Stimulated activated naive CD8-positive, alpha-beta T cell treated with anti-CD3 and anti-CD28 coated beads, Interleukin-15, Interleukin-2, amounts not matched to agents 100 ng/mL and 50 ng/mL, for 24 hours (primary cell): Measurements from ENCODE around the gene LRRC36.

Experiments used
- H3K27ac Mint-ChIP-seq: one replicate; pipeline ENCODE4 v1.8.0; 2021; ENCODE audit warnings: mild to moderate bottlenecking, mixed read lengths
- H3K27me3 Mint-ChIP-seq: one replicate; pipeline ENCODE4 v1.8.0; 2021; ENCODE audit warnings: mixed read lengths
- H3K36me3 Mint-ChIP-seq: one replicate; pipeline ENCODE4 v1.8.0; 2021; ENCODE audit warnings: low read depth, mixed read lengths
- H3K4me1 Mint-ChIP-seq: one replicate; pipeline ENCODE4 v1.8.0; 2021; ENCODE audit warnings: low read depth, mixed read lengths
- H3K4me3 Mint-ChIP-seq: one replicate; pipeline ENCODE4 v1.8.0; 2021; ENCODE audit warnings: mild to moderate bottlenecking, mixed read lengths
- H3K9me3 Mint-ChIP-seq: one replicate; pipeline ENCODE4 v1.8.0; 2021; ENCODE audit warnings: mixed read lengths

LRRC36 gene, protein sequence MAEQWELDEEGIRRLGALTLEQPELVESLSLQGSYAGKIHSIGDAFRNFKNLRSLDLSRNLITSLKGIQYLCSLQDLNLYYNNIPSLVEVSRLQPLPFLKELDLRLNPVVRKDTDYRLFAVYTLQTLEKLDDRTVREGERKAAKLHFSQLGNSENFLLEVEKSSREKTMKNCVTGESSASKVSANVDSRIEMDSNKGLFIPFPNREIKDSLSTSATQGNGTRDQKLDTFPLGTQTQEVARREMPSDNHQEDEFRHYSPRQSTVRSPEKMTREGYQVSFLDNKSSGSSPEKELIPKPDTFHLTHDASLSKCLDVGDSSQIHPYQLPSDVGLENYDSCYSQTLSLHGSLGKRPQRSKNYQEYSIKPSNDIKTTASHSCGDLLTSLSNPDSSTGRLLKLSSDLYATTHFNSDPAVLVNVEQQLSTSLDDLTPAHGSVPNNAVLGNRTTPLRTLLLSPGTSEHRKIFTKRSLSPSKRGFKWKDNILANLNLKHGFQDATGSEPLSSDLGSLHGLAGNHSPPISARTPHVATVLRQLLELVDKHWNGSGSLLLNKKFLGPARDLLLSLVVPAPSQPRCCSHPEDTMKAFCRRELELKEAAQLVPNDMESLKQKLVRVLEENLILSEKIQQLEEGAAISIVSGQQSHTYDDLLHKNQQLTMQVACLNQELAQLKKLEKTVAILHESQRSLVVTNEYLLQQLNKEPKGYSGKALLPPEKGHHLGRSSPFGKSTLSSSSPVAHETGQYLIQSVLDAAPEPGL

DNA sequence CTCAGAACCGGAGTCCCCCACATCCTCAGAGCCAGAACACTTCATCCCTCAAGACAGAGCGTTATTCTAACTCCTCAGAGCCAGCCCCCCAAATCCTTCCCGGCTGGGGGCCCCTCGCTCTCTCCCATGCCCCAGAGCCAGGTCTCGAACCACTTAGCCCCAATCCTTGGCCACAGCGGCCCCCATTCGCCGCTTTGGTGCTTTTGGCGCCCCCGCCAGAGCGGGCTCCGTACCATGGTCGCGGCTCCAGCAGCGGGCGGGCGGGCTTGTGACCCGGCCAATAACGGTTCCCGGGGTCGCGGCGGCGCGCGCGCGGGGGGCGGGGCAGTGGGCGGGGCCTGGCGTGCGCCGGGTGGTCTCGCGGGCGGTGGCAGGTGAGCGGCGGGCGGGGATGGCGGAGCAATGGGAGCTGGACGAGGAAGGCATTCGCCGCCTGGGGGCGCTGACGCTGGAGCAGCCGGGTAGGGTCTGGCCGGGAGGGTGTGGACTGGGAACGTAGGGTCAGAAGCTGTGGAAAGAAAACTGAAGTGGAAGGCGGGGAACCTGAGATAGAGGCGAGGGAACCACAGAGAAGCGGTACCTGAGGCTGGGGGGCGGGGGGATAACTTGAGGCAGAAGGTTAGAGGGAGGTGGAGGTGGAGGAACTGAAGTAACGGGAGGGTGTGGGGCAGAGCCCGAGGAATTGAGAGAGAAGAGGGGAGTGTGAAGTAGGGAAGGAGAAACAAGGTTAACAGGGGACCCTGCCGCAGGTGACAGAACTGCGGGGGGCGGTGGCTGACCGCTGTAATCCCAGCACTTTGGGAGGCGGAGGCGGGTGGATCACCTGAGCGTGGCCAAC lies at the start of gene LRRC36, which contains the start of gene KCTD19:
Gene LRRC36, plus strand, starts transcription at position 344 of the 838 bp plus-strand sequence. Its CDS starts 48 bp downstream, at position 392.
Gene KCTD19, minus strand, starts transcription at position 270 of the 838 bp plus-strand sequence. Its CDS starts 34 bp downstream, at position 236.
- Mint-ChIP-seq H3K36me3 (no peaks in the 10 kb centered on the region), H3K27ac (peak within 1 kb of the TSS; percentile 90), H3K4me1 (peaks cover 21% of the 10 kb centered on the region), H3K27me3 (peaks cover 41% of the 10 kb centered on the region), H3K9me3 (no peaks in the 10 kb centered on the region), H3K4me3 (peak within 1 kb of the TSS; percentile 96)

DNA sequence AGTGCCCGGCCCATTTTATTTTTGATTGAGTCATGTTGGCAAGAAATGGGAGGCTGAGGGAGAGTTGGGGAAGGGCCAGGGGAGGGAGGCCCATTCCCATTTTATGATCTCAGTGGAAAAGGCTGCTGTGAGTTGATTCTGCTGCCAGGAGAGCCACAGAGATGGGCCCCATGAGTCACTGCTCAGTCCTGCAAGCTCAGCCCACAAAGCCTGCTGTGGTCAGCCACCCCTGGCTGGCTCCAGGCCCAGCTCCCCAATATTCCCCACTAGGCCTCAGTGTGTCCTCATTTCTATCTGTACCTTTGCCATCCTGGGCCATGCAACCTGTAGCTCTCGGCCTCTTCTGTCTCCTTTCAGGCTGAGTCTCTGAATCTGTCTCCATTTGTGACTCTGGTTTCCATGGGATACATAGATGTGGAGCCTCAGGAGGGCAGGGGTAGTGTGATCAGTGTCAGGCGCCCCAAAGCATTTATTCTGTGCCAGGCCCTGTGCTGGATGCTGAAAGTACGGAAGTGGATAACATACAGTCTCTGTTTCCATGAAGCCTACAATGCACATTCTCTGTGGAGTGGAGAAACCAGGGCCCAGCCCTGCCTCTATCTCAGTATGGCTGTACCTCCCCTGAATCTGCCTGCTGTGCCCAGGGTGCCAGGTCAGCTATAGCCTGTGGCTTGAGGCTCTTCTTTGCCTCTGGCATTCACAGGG lies 49.2 kb upstream of the LRRC36 start:
- H3K4me1 Mint-ChIP-seq: peaks cover 26% of the 10 kb centered on the region
- H3K27me3 Mint-ChIP-seq: no peaks in the 10 kb centered on the region
- no peaks in the 10 kb centered on the region for H3K9me3 Mint-ChIP-seq
- H3K4me3 Mint-ChIP-seq: peak overlapping the region; percentile 91
- peaks cover 19% of the 10 kb centered on the region for H3K36me3 Mint-ChIP-seq
- H3K27ac Mint-ChIP-seq: peak overlapping the region; percentile 90

DNA sequence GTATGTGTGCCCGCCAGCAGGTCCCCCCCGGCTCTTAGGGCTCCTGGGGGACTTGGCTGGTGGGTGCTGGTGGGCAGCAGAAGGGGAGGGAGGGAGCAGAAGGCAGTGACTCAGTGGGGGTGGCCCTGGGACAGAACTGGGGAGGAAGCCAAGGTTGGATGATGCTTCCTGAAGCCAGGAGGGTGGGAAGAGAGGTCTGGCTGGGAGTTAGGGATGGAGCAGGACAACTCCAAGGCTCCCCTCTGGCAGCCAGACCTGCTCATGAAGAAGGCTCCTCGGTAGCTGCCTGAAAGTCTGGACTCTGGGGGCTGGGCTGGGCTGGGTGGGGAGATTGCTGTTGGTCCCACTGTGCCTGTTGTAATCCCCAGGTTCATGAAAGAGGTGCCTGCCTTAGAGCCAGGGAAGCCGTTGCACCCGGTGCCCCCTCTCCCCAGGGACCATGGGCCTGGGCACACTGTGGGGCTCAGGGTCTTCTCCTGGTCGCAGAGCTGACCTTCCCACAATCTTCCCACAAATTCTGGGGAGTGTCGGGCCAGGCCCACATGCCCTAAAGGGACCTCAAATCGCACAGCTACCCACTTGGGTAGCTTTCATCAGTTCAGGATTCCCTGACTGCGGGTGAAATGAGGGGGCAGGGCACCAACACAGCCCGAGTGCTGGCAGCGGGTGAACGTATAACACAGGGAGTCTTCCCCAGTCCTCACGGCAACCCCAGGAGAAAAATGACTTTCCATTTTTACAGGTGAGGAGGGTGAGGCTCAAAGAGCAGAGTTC lies 48.4 kb upstream of the LRRC36 start:
- Mint-ChIP-seq H3K27me3 (no peaks in the 10 kb centered on the region), H3K4me3 (peak overlapping the region; percentile 91), H3K27ac (peak overlapping the region; percentile 91), H3K9me3 (no peaks in the 10 kb centered on the region), H3K36me3 (peaks cover 24% of the 10 kb centered on the region), H3K4me1 (peaks cover 26% of the 10 kb centered on the region)

DNA sequence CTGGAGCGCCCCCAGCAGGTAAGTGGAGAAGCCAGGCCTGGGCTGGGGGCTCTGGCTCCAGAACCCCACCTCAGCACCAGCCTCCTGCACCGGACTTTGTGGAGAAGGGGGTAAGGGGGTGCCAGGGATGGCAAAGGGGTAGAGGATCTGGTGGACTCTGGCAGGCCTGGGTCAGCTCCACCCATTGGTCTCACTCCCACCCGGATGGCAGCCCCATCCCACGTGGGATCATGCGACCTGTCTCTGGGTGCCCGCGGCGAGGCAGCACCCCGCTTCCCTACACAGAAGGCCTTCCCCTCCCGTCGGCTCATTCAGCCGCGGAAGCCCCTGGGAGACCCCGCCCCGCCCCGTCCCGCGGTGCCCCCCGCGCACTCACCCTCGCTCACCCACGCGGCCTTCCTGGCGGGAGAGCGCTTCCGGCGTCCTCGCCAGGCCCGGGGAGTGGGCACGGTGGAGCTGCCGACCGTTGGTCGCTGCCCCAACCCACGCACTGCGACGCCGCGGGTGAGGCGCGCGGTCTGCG lies 47.8 kb upstream of the LRRC36 start:
- H3K4me3 Mint-ChIP-seq: peak overlapping the region; percentile 91
- peaks cover 26% of the 10 kb centered on the region for H3K4me1 Mint-ChIP-seq
- peak overlapping the region; percentile 91 for H3K27ac Mint-ChIP-seq
- H3K27me3 Mint-ChIP-seq: no peaks in the 10 kb centered on the region
- peaks cover 31% of the 10 kb centered on the region for H3K36me3 Mint-ChIP-seq
- H3K9me3 Mint-ChIP-seq: no peaks in the 10 kb centered on the region

DNA sequence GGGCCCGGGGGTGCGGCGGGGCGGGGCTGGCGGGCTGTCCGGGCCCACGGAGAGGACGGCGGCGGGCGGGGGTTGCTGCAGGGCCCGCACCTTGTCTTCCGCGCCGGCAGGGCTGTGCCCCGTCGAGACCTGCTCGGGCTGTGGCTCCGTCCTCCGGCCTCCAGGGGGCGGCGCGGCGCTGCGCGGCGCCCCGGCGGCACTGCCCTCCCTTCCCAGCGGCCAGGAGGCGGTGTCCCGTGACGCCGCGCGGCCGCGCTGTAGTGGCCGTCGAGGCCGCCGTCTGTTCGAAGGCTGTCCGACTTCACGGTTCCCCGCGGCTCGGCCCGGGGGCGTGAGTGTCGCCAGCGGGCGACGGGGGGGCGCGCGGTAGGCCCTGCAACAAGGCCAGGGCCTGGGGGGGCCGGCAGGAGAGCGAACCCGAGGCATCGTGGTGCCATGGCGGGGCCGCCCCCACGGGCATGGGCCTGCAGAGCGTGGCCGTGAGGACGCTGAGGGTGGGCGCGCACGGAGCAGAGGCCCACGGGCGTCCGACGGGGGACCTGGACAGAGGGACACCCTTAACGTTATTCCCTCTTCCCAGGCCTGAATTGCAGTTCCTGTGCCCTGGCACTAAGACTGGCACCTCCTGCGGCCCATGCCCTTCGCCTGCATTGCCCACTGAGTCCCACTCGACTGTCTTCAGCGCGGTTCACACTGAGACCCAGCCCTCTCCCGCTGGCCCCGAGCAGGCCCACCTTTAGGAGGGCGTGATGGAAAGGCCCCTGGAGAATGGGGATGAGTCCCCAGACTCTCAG lies 47.1 kb upstream of the LRRC36 start, which contains the start of gene PLEKHG4:
Gene PLEKHG4, plus strand, starts transcription at position 237 of the 794 bp plus-strand sequence. Its CDS starts 513 bp downstream, at position 750.
- H3K9me3 Mint-ChIP-seq: no peaks in the 10 kb centered on the region
- peaks cover 26% of the 10 kb centered on the region for H3K4me1 Mint-ChIP-seq
- H3K36me3 Mint-ChIP-seq: peaks cover 33% of the 10 kb centered on the region
- H3K27me3 Mint-ChIP-seq: no peaks in the 10 kb centered on the region
- peak within 1 kb of the TSS; percentile 91 for H3K4me3 Mint-ChIP-seq
- peak within 1 kb of the TSS; percentile 91 for H3K27ac Mint-ChIP-seq

DNA sequence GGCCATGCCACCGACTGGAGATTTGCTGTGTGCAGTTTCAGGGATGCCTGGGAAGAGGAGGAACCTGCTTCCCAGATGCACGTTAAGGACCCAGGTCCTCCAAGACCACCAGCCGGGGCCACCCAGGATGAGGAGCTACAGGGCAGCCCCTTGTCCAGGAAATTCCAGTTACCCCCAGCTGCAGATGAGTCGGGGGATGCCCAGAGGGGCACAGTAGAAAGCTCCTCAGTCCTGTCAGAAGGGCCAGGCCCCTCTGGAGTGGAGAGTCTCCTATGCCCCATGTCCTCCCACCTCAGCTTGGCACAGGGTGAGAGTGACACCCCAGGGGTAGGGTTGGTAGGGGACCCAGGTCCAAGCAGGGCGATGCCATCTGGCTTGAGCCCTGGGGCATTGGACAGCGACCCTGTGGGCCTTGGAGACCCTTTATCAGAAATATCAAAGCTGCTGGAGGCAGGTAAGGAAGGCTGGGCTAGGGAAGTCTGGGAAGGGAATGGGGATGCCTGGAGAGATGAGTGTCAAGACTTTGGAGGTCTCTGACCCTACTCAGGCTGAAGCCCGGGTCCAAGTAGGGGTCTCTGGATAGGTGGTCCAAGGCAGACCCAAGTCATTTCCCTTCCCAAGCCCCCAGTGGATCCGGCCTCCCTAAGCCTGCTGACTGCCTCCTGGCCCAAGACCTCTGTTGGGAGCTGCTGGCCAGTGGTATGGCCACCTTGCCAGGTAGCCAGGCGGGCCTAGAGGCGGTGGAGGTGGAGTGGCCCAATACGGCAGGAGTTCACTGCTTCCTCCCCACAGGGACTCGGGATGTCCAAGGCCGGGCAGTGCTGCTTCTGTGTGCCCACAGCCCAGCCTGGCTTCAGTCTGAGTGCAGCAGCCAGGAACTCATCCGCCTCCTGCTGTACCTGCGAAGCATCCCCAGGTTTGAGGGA lies 46.3 kb upstream of the LRRC36 start:
- H3K4me1 Mint-ChIP-seq: peaks cover 26% of the 10 kb centered on the region
- peak overlapping the region; percentile 52 for H3K27ac Mint-ChIP-seq
- peak overlapping the region; percentile 69 for H3K4me3 Mint-ChIP-seq
- H3K27me3 Mint-ChIP-seq: no peaks in the 10 kb centered on the region
- H3K36me3 Mint-ChIP-seq: peaks cover 31% of the 10 kb centered on the region
- no peaks in the 10 kb centered on the region for H3K9me3 Mint-ChIP-seq

DNA sequence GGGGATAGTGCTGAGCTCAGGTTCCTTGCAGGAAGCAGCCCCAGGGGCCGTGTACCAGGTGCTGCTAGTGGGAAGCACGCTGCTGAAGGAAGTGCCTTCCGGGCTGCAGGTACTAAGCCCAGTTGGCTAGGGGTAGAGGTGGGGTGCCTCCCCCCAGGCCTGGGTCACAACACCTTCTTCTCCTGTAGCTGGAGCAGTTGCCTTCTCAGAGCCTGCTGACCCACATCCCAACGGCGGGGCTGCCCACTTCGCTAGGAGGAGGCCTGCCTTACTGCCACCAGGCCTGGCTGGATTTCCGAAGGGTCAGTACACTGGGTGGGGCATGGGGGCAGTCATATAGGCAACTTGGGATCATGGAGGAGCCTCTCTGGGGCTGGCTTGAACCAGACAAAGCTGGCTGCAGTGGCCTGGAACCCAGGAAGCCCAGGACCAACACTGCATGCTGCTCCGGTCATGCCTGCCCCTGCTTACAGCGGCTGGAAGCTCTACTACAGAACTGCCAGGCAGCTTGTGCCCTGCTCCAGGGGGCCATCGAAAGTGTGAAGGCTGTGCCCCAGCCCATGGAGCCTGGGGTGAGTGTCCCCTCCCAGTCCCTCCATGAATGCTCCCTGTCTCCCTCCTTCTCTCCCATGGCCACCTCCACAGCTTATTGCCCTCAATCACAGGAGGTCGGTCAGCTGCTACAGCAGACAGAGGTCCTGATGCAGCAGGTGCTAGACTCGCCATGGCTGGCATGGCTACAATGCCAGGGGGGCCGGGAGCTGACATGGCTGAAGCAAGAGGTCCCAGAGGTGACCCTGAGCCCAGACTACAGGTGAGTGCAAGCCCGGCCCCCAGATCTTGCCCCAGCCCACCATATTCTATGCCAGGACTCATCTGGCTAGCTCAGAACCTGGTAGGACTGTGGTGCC lies 44.8 kb upstream of the LRRC36 start:
- peaks cover 20% of the 10 kb centered on the region for H3K4me1 Mint-ChIP-seq
- H3K4me3 Mint-ChIP-seq: no peak overlapping the region
- H3K27me3 Mint-ChIP-seq: no peaks in the 10 kb centered on the region
- no peaks in the 10 kb centered on the region for H3K9me3 Mint-ChIP-seq
- H3K36me3 Mint-ChIP-seq: peaks cover 22% of the 10 kb centered on the region
- H3K27ac Mint-ChIP-seq: no peak overlapping the region

DNA sequence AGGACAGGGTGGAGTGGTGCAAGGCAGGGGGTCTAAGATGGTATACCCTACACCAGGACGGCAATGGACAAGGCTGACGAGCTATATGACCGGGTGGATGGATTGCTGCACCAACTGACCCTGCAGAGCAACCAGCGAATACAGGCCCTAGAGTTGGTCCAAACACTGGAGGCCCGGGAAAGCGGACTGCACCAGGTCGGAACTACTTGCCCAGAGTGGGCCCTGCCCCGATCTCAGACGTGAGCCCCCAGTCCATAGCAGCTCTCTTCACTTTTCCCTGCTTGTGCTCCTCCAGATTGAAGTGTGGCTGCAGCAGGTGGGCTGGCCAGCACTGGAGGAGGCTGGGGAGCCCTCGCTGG lies 44.2 kb upstream of the LRRC36 start:
- Mint-ChIP-seq H3K36me3 (peaks cover 16% of the 10 kb centered on the region), H3K4me1 (peaks cover 14% of the 10 kb centered on the region), H3K9me3 (no peaks in the 10 kb centered on the region), H3K27ac (no peak overlapping the region), H3K27me3 (no peaks in the 10 kb centered on the region), H3K4me3 (no peak overlapping the region)

DNA sequence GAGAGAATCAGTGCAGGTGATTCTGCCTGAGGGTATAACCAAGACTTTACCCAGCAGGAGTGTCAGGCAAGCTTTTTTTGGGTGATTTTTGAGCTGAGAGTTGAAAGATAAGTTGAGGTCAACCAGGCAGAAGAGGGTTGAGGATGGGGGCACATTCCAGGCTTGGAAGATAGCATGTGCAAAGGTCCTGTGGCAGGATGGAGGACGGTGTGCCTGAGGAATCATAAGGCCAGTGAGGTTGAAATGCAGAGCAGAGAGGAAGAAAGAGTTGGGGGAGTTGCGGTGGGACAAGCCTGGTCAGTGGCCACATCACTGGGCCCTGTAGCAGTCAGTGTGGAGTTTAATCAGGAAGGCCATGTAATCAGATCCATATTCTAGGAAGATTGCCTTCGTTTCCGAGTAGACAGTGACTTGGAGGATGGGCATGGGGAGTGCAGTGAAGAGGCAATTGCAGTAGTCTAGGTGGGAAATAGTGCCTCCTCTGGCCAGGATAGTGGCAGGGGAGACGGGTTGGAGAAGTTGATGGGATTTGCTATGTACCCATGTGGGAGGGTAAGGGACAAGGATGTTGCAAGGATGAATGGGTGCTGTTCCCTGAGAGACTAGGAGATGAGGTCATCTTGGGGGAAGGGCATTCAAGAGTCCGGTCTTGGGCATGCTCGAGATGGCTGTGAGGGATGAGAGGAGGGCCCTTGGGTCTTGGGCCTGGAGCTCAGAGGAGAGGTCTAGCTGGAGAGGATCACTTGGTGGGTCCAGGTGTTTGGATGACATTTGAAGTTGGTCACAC lies 43.4 kb upstream of the LRRC36 start:
- Mint-ChIP-seq H3K27ac (no peak overlapping the region), H3K27me3 (no peaks in the 10 kb centered on the region), H3K4me1 (peaks cover 9% of the 10 kb centered on the region), H3K4me3 (no peak overlapping the region), H3K36me3 (peaks cover 13% of the 10 kb centered on the region), H3K9me3 (no peaks in the 10 kb centered on the region)

DNA sequence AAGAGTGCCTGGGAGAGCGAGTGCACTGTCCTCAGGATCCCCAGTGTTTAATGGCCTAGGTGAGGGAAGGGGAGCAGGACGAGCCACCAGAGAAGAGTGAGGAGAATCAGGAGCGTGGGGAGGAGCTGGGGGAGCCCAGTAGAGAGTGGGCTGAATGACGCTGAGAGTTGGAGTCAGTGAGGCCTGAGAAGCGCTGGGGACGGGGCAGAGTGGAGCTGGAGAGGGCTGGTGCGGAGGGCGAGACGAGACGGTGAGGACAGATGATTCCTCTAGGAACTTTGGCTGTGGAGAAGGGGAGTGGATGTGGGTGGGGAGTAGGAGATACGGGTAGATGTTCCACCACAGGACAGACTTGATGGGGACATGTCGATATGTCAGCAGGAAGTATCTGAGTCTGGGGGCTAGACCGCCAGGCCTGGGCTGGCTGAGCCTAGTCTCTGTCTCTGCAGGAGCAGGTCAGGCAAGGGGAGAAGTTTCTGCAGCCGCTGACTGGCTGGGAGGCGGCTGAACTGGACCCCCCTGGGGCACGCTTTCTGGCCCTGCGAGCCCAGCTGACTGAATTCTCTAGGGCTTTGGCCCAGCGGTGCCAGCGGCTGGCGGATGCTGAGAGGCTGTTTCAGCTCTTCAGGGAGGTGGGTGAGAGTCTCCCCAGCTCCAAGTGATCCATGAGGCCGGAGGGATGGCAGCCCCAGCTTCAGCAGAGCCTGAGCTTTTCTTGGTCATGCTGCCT lies 42.6 kb upstream of the LRRC36 start:
- peaks cover 6% of the 10 kb centered on the region for H3K4me1 Mint-ChIP-seq
- no peak overlapping the region for H3K27ac Mint-ChIP-seq

More for the DNA sequence above, 42.6 kb upstream of the LRRC36 start:
- Mint-ChIP-seq H3K4me3 (no peak overlapping the region), H3K9me3 (no peaks in the 10 kb centered on the region), H3K27me3 (no peaks in the 10 kb centered on the region), H3K36me3 (peaks cover 13% of the 10 kb centered on the region)
